PC-9 (cell line): ENCODE data around the gene ITGBL1. TPM values are rescaled to one million over a fixed set of nuclear protein-coding genes. Genes with fewer than 3 reads are reported as not detected.

Experiments
- BruUV-seq: library from RNA; stranded (reverse); fragments of 400-500 nt; replicated peaks from 2 replicates; lab custom pipeline; 2021; lab: Mats Ljungman, UMichigan
- CTCF ChIA-PET: fragments of 300-600 bp; sonication (Branson Sonifier 250); formaldehyde crosslinking; loops from one replicate; lab custom pipeline; 2022; ENCODE audit warnings: antibody characterized with exemption; lab: Charles Lee
- POLR2A ChIA-PET: fragments of 300-600 bp; sonication (Branson Sonifier 250); formaldehyde crosslinking; loops from one replicate; lab custom pipeline; 2022; ENCODE audit warnings: antibody characterized with exemption; ENCODE audit not compliant: unreplicated experiment; lab: Charles Lee
- DNase-seq, 2 experiments: peaks; one replicate each; pipeline versions ENCODE4 v3.0.0 to v3.0.0-alpha.2; 2015 to 2022; ENCODE audit warnings: mixed read lengths in 1 of 2
- H2AFZ ChIP-seq: fragments of 200-600 bp; sonication (generic); 2 replicates; pipeline ENCODE4 v1.8.1; 2017; ENCODE audit warnings: antibody characterized with exemption
- H3F3A ChIP-seq: fragments of 200-600 bp; sonication (generic); 2 replicates; pipeline ENCODE4 v1.8.1; 2017; ENCODE audit warnings: antibody characterized with exemption, mild to moderate bottlenecking, low read depth; ENCODE audit not compliant: insufficient read depth
- H3K27ac ChIP-seq: fragments of 200-600 bp; sonication (generic); 2 replicates; pipeline ENCODE4 v1.6.1; 2016; ENCODE audit warnings: mixed run types
- H3K27me3 ChIP-seq: fragments of 200-600 bp; sonication (generic); 2 replicates; pipeline ENCODE4 v1.6.1; 2016; ENCODE audit warnings: low read depth, mixed run types; ENCODE audit not compliant: insufficient read depth
- H3K36me3 ChIP-seq: fragments of 200-600 bp; sonication (generic); 2 replicates; pipeline ENCODE4 v1.6.1; 2016; ENCODE audit warnings: low read depth, mixed run types
- H3K4me1 ChIP-seq: fragments of 200-600 bp; sonication (generic); replicated peaks from 2 replicates; pipeline ENCODE4 v1.6.1; 2016; ENCODE audit warnings: mixed run types; ENCODE audit not compliant: insufficient read depth
- H3K4me2 ChIP-seq: fragments of 200-600 bp; sonication (generic); 2 replicates; pipeline ENCODE4 v1.6.1; 2017; ENCODE audit warnings: mixed run types
- H3K4me3 ChIP-seq: fragments of 200-600 bp; sonication (generic); 2 replicates; pipeline ENCODE4 v1.6.1; 2016; ENCODE audit warnings: mixed run types
- H3K79me2 ChIP-seq: fragments of 200-600 bp; sonication (generic); 2 replicates; pipeline ENCODE4 v1.6.1; 2017; ENCODE audit warnings: low read depth, mixed run types
- H3K9me2 ChIP-seq: fragments of 200-600 bp; sonication (generic); 2 replicates; pipeline ENCODE4 v1.8.1; 2017; ENCODE audit warnings: mild to moderate bottlenecking; ENCODE audit not compliant: insufficient read depth
- H3K9me3 ChIP-seq: fragments of 200-600 bp; sonication (generic); 2 replicates; pipeline ENCODE4 v1.8.1; 2016; ENCODE audit warnings: low read depth; ENCODE audit not compliant: insufficient read depth
- H4K20me1 ChIP-seq: fragments of 200-600 bp; sonication (generic); 2 replicates; pipeline ENCODE4 v1.8.1; 2017; ENCODE audit not compliant: insufficient read depth
- CTCF ChIP-seq: fragments of 200-600 bp; sonication (generic); conservative IDR thresholded peaks from 2 replicates; pipeline ENCODE4 v1.6.1; 2017; ENCODE audit warnings: mixed run types, antibody characterized with exemption, mild to moderate bottlenecking, moderate library complexity
- EZH2 ChIP-seq: fragments of 200-600 bp; sonication (generic); IDR thresholded peaks from 2 replicates; pipeline ENCODE4 v1.8.0; 2017; ENCODE audit warnings: antibody characterized with exemption, low read depth
- intact Hi-C: fragments of 100-400 bp; cut with micrococcal nuclease; formaldehyde crosslinking; loops from one replicate; pipeline ENCODE4 v1.10.0; 2022; ENCODE audit not compliant: unreplicated experiment
- total RNA-seq: library from RNA; stranded (reverse); gene quantifications from 2 replicates; pipeline ENCODE4 v1.2.3, GENCODE V29; 2021

ITGBL1 gene
- total RNA-seq, 1 experiment from 2014 or later: 52.5 TPM

- BruUV-seq: no TSS peak
- peak overlapping the region; percentile 86 for H3K4me2 ChIP-seq
- H2AFZ ChIP-seq: no peak overlapping the region
- H3F3A ChIP-seq: peaks cover 53% of the 10 kb centered on the region
- peaks cover 55% of the 10 kb centered on the region for H3K4me1 ChIP-seq
- intact Hi-C loops: loop anchor here (1.0 to 2.0 kb wide), 5 partner anchors 33 to 169 kb away; partner anchors contain the start of gene NALCN
- no peak for TF ChIP-seq EZH2
- no peak for TF ChIP-seq CTCF
- peak overlapping the region; percentile 98 for H3K27ac ChIP-seq
- H3K9me2 ChIP-seq: no peaks in the 10 kb centered on the region
- POLR2A ChIA-PET: no interaction called here
- H3K9me3 ChIP-seq: peaks cover 10% of the 10 kb centered on the region
- H3K27me3 ChIP-seq: no peaks in the 10 kb centered on the region
- CTCF ChIA-PET: interaction anchor here (0.7 kb wide), 1 partner anchor 328 kb away, joined by 3 read pairs; no protein-coding TSS in a partner anchor
- peak overlapping the region; percentile 20; the same call in 1 of the 2 replicates for H3K4me3 ChIP-seq
- peak; percentile 37 to 98 for DNase-seq
- H3K79me2 ChIP-seq: peaks cover 62% of the 10 kb centered on the region
- H4K20me1 ChIP-seq: no peaks in the 10 kb centered on the region
- peaks cover 29% of the 10 kb centered on the region for H3K36me3 ChIP-seq
These were observed 3.4 kb downstream of the ITGBL1 start for GRCh38 chr13:101455863-101456262.

GRCh38 chr13:101457176-101457575 lies 4.7 kb downstream of the ITGBL1 start:
- CTCF ChIA-PET: interaction anchor here (0.6 kb wide), 1 partner anchor 140 kb away, joined by 6 read pairs; no protein-coding TSS in a partner anchor
- BruUV-seq: no TSS peak
- peaks cover 55% of the 10 kb centered on the region for H3K79me2 ChIP-seq
- peaks cover 42% of the 10 kb centered on the region for H3K4me1 ChIP-seq
- peaks cover 42% of the 10 kb centered on the region for H3F3A ChIP-seq
- peaks cover 10% of the 10 kb centered on the region for H3K9me3 ChIP-seq
- H3K27me3 ChIP-seq: no peaks in the 10 kb centered on the region
- peak overlapping the region; percentile 65; the same call in 1 of the 2 replicates for H3K4me2 ChIP-seq
- H3K27ac ChIP-seq: peak overlapping the region; percentile 98
- POLR2A ChIA-PET: no interaction called here
- intact Hi-C loops: loop anchor here (1.0 kb wide), 1 partner anchor 294 kb away; no protein-coding TSS in a partner anchor
- DNase-seq: no peak
- no peaks in the 10 kb centered on the region for H3K9me2 ChIP-seq
- H4K20me1 ChIP-seq: no peaks in the 10 kb centered on the region
- H3K36me3 ChIP-seq: peaks cover 34% of the 10 kb centered on the region
- H2AFZ ChIP-seq: no peak overlapping the region
- TF ChIP-seq CTCF (no peak), EZH2 (no peak)
- no peak overlapping the region for H3K4me3 ChIP-seq

GRCh38 chr13:101465877-101466276 lies 13.4 kb downstream of the ITGBL1 start:
- DNase-seq: no peak
- intact Hi-C loops: no loop called here
- Histone ChIP-seq H3K4me2 (no peak overlapping the region), H3K9me3 (0 out of 2 replicates have a peak, but pooled peaks cover 5% of the 10 kb centered on the region), H3F3A (no peaks in the 10 kb centered on the region), H3K9me2 (no peaks in the 10 kb centered on the region), H2AFZ (no peak overlapping the region), H3K36me3 (peaks cover 30% of the 10 kb centered on the region), H3K27ac (no peak overlapping the region), H3K27me3 (no peaks in the 10 kb centered on the region), H3K4me1 (no peaks in the 10 kb centered on the region), H3K4me3 (no peak overlapping the region), H4K20me1 (no peaks in the 10 kb centered on the region), H3K79me2 (peaks cover 54% of the 10 kb centered on the region)
- ChIA-PET CTCF (no interaction called here), POLR2A (no interaction called here)
- TF ChIP-seq EZH2 (no peak), CTCF (no peak)
- no TSS peak for BruUV-seq
